HepG2 (cell line): ENCODE data around the gene GUSB. TPM values are rescaled to one million over a fixed set of nuclear protein-coding genes. Genes with fewer than 3 reads are reported as not detected.

Experiments
- ERF ChIP-seq: IDR thresholded peaks from 2 replicates; pipeline ENCODE4 v1.6.1; 2018; ENCODE audit warnings: missing biosample characterization, missing genetic modification reagents
- JUNB ChIP-seq: sonication (generic); formaldehyde crosslinking; IDR thresholded peaks from 2 replicates; pipeline ENCODE4 v1.8.0; 2022; ENCODE audit warnings: missing genetic modification reagents, mild to moderate bottlenecking, borderline replicate concordance
- NR3C1 ChIP-seq: sonication (generic); formaldehyde crosslinking; IDR thresholded peaks from 2 replicates; pipeline ENCODE4 v1.4.0; 2020; ENCODE audit warnings: missing genetic modification reagents
- PAX8 ChIP-seq: sonication (generic); formaldehyde crosslinking; IDR thresholded peaks from 2 replicates; pipeline ENCODE4 v1.8.0; 2022; ENCODE audit warnings: mild to moderate bottlenecking, missing genetic modification reagents, borderline replicate concordance
- STAG1 ChIP-seq: sonication (generic); formaldehyde crosslinking; IDR thresholded peaks from 2 replicates; pipeline ENCODE4 v1.4.0; 2020; ENCODE audit warnings: missing genetic modification reagents
- ZNF749 ChIP-seq: sonication (generic); formaldehyde crosslinking; IDR thresholded peaks from 2 replicates; pipeline ENCODE4 v1.8.0; 2022; ENCODE audit warnings: mild to moderate bottlenecking, missing genetic modification reagents, moderate library complexity, borderline replicate concordance
- ZNF75D ChIP-seq: sonication (generic); formaldehyde crosslinking; IDR thresholded peaks from 2 replicates; pipeline ENCODE4 v1.8.1; 2023; ENCODE audit warnings: missing genetic modification reagents, mild to moderate bottlenecking, borderline replicate concordance
- polyA plus RNA-seq, 8 experiments: library from polyadenylated mRNA; depleted of rRNA in 3 of 8; stranded (reverse) in 7 of 8; unstranded in 1 of 8; fragments of >200 nt; fragmentation: Illumina TruSeq in 4 of 8; extraction: Trizol in 4 of 8; gene quantifications; 2 replicates each; pipeline versions ENCODE4 v1.2.1 to v1.2.3, GENCODE V29; 2011 to 2016; ENCODE audit warnings: low read depth in 4 of 8, missing spikeins in 1 of 8, mixed read lengths in 1 of 8; ENCODE audit not compliant: insufficient read depth in 1 of 8
- total RNA-seq, 5 experiments: library from RNA; depleted of rRNA; stranded (reverse); fragments of >200 nt; fragmentation: Illumina TruSeq; extraction: Trizol; gene quantifications; 2 replicates each; pipeline ENCODE4 v1.2.3, GENCODE V29; 2016; ENCODE audit warnings: low read depth in 1 of 5
- TF ChIP-seq, protein P1 (sequence below): IDR thresholded peaks from 2 replicates; pipeline ENCODE4 v1.4.0; 2020; ENCODE audit warnings: mild to moderate bottlenecking, missing genetic modification reagents
- TF ChIP-seq, protein P2 (sequence below): conservative IDR thresholded peaks from 2 replicates; pipeline ENCODE4 v1.6.1; 2018; ENCODE audit warnings: missing genetic modification reagents
- TF ChIP-seq, protein P3 (sequence below): sonication (generic); formaldehyde crosslinking; IDR thresholded peaks from 2 replicates; pipeline ENCODE4 v1.8.0; 2022; ENCODE audit warnings: mild to moderate bottlenecking, missing genetic modification reagents
- TF ChIP-seq, protein P4 (sequence below): sonication (generic); formaldehyde crosslinking; IDR thresholded peaks from 2 replicates; pipeline ENCODE4 v1.9.0; 2021; ENCODE audit warnings: missing genetic modification reagents, borderline replicate concordance
- TF ChIP-seq, protein P5 (sequence below): sonication (generic); formaldehyde crosslinking; IDR thresholded peaks from 2 replicates; pipeline ENCODE4 v1.4.0; 2020; ENCODE audit warnings: mild to moderate bottlenecking, missing genetic modification reagents

Gene GUSB
- total and polyA plus RNA-seq, 2 of the 13 experiments (the other 11 are each of a cell fraction or from before 2014, with no cell fraction given), result 18.8 to 60.0 TPM

DNA sequence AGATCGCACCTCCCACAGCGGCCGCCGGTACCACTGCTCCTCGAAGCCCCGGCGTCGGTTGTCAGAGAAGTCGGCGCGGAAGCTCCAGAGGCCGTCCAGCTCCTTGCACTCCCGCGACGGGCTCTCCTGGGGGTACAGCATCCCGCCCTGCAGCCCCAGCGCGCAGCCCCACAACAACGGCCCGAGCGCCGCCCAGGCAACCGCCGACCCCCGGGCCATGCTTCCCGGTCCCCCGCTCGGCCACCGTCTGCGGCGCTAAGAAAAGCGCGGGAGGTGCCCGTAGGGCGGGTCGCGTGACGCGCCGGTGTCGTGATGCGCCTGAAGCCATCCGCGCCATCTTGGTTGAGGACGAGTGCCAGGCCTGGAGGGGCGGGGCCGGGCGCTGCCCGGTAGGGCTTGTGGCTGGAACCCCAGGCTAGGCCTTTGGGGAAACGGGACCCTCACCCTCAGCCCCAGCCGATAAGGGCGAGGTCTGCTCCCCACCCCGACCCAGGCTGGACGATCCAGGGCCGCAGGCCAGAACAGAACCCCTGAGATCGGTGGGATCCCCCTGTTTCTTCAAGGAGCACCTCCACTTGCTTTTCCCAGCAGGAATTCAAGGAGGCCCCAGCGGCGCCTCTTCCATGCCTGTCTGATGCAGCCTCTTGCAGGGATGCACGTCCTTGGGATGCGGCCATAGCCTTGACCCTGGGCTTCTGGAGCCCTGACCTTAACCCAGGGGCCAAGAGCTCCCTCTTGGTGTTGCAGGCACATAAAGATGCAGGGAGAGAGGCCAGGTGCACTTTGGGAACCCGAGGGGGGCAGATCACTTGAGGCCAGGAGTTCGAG lies at the start of gene GUSB (continued):
- TF ChIP-seq, protein P1, sequence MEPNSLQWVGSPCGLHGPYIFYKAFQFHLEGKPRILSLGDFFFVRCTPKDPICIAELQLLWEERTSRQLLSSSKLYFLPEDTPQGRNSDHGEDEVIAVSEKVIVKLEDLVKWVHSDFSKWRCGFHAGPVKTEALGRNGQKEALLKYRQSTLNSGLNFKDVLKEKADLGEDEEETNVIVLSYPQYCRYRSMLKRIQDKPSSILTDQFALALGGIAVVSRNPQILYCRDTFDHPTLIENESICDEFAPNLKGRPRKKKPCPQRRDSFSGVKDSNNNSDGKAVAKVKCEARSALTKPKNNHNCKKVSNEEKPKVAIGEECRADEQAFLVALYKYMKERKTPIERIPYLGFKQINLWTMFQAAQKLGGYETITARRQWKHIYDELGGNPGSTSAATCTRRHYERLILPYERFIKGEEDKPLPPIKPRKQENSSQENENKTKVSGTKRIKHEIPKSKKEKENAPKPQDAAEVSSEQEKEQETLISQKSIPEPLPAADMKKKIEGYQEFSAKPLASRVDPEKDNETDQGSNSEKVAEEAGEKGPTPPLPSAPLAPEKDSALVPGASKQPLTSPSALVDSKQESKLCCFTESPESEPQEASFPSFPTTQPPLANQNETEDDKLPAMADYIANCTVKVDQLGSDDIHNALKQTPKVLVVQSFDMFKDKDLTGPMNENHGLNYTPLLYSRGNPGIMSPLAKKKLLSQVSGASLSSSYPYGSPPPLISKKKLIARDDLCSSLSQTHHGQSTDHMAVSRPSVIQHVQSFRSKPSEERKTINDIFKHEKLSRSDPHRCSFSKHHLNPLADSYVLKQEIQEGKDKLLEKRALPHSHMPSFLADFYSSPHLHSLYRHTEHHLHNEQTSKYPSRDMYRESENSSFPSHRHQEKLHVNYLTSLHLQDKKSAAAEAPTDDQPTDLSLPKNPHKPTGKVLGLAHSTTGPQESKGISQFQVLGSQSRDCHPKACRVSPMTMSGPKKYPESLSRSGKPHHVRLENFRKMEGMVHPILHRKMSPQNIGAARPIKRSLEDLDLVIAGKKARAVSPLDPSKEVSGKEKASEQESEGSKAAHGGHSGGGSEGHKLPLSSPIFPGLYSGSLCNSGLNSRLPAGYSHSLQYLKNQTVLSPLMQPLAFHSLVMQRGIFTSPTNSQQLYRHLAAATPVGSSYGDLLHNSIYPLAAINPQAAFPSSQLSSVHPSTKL (CRISPR knock-in tag), result peak; percentile 71
- TF ChIP-seq ZNF75D (CRISPR knock-in tag) (no peak), ERF (peak; percentile 98), JUNB (CRISPR knock-in tag) (peak; percentile 56; the same call in 1 of the 2 replicates), PAX8 (CRISPR knock-in tag) (0 out of 2 replicates have a peak, but pooled peaks have one; percentile 78), ZNF749 (peak; percentile 90; the same call in 1 of the 2 replicates), NR3C1 (no peak), STAG1 (no peak; the same call in 1 of the 2 replicates)
- TF ChIP-seq, protein P2, sequence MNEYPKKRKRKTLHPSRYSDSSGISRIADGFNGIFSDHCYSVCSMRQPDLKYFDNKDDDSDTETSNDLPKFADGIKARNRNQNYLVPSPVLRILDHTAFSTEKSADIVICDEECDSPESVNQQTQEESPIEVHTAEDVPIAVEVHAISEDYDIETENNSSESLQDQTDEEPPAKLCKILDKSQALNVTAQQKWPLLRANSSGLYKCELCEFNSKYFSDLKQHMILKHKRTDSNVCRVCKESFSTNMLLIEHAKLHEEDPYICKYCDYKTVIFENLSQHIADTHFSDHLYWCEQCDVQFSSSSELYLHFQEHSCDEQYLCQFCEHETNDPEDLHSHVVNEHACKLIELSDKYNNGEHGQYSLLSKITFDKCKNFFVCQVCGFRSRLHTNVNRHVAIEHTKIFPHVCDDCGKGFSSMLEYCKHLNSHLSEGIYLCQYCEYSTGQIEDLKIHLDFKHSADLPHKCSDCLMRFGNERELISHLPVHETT (CRISPR knock-in tag), result peak; percentile 91
- TF ChIP-seq, protein P3, sequence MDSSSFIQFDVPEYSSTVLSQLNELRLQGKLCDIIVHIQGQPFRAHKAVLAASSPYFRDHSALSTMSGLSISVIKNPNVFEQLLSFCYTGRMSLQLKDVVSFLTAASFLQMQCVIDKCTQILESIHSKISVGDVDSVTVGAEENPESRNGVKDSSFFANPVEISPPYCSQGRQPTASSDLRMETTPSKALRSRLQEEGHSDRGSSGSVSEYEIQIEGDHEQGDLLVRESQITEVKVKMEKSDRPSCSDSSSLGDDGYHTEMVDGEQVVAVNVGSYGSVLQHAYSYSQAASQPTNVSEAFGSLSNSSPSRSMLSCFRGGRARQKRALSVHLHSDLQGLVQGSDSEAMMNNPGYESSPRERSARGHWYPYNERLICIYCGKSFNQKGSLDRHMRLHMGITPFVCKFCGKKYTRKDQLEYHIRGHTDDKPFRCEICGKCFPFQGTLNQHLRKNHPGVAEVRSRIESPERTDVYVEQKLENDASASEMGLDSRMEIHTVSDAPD (CRISPR knock-in tag), result peak; percentile 38; the same call in 1 of the 2 replicates
- TF ChIP-seq, protein P4, sequence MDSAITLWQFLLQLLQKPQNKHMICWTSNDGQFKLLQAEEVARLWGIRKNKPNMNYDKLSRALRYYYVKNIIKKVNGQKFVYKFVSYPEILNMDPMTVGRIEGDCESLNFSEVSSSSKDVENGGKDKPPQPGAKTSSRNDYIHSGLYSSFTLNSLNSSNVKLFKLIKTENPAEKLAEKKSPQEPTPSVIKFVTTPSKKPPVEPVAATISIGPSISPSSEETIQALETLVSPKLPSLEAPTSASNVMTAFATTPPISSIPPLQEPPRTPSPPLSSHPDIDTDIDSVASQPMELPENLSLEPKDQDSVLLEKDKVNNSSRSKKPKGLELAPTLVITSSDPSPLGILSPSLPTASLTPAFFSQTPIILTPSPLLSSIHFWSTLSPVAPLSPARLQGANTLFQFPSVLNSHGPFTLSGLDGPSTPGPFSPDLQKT (CRISPR knock-in tag), result 0 out of 2 replicates have a peak, but pooled peaks have one; percentile 31
- TF ChIP-seq, protein P5, sequence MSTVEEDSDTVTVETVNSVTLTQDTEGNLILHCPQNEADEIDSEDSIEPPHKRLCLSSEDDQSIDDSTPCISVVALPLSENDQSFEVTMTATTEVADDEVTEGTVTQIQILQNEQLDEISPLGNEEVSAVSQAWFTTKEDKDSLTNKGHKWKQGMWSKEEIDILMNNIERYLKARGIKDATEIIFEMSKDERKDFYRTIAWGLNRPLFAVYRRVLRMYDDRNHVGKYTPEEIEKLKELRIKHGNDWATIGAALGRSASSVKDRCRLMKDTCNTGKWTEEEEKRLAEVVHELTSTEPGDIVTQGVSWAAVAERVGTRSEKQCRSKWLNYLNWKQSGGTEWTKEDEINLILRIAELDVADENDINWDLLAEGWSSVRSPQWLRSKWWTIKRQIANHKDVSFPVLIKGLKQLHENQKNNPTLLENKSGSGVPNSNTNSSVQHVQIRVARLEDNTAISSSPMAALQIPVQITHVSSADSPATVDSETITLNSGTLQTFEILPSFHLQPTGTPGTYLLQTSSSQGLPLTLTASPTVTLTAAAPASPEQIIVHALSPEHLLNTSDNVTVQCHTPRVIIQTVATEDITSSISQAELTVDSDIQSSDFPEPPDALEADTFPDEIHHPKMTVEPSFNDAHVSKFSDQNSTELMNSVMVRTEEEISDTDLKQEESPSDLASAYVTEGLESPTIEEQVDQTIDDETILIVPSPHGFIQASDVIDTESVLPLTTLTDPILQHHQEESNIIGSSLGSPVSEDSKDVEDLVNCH (CRISPR knock-in tag), result 0 out of 2 replicates have a peak, but pooled peaks have one; percentile 39
